Fibroblast of lung (primary cell): ENCODE measurements around the gene RPS21.

Experiments
- CTCF ChIP-seq, 2 donors: IDR thresholded peaks in 1 of 2; conservative IDR thresholded peaks in 1 of 2; 1 replicate in 1 of 2; 2 replicates in 1 of 2; pipeline ENCODE4 v1.5.1; 2011 to 2012; ENCODE audit warnings: low read length in 2 of 2, control low read depth in 1 of 2, inconsistent platforms in 1 of 2, low read depth in 1 of 2, mild to moderate bottlenecking in 1 of 2
- EZH2 ChIP-seq: IDR thresholded peaks from 2 replicates; pipeline ENCODE4 v1.5.1; 2012; ENCODE audit warnings: low read length, control low read depth, mild to moderate bottlenecking; ENCODE audit errors: missing control alignments

DNA sequence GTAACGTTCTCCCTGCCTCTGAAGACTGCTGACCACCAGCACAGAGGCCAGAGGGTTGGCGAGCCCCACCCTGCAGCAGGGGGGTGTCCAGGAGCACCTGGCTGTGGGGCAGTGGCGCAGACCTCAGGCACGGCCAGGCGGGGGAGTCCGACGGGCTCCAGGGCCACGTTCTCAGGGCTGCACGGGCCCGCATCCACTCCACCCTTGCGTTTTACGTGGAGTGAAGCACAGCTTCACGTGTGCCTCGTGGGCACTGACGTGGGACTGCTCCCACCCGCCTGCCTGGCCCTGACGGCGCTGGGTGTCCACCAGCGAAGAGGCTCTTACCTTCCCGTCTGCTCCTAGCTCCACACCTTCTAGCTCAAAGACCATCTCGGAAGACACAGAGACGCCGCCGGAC lies 6.9 kb downstream of the RPS21 start:
- TF ChIP-seq EZH2 (no peak), CTCF (conservative IDR thresholded peaks at IDR 0.05 in 1 of 2, IDR thresholded peaks at IDR 0.05 in 1 of 2; ENCODE audit: low read depth in 1 of 2, low read length in 2 of 2) (no peak)
